ENCODE data around the gene ADAMTSL1. TPM values are rescaled to one million over a fixed set of nuclear protein-coding genes. Genes with fewer than 3 reads are reported as not detected.
"Not testable (repeated sequence)": the region's sequence is repeated elsewhere in the genome, so short reads cannot be mapped to it uniquely, and the experiment has no call there.

ADAMTSL1 gene
- total and polyA plus RNA-seq, 2 donors = 3.2 to 42.3 TPM

DNA sequence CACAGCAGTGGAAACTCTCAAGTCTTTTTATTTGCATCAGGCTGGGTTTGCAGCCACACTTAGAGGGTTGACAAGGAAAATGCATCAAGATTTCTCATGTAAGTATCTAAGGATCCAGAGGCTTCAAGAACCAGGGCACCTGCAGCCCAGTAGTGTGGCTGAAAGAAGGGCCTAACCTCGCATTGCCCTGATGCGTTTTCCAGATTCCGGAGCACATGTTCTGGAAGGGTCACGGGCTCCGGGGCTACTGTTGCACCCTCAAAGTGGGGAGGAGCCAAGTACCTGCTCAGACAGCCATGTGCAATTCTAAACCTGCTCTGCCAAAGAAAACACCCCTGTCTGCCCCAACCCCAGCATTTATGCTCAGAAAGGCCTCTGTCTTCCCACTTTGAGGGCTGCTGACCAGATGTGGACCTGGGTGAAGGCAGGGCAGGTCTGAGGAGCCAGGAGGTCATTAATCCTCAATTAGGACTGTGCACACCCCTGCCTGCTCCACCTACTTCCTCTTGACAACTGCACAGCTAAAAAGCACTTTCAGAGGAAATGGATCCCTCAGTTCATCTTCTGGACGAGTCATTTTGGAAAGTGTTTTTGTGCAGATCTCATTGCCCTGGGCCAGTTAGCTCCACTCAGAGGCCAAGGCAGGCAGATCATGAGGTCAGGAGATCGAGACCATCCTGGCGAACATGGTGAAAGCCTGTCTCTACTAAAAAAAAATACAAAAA lies 448.4 kb downstream of the ADAMTSL1 start:
- Histone ChIP-seq H3K4me1 (ENCODE audit: insufficient read depth) (no peaks in the 10 kb centered on the region), H3K4me3 (ENCODE audit: low read depth, low read length) (no peak overlapping the region), H3K36me3 (ENCODE audit: insufficient read depth) (no peaks in the 10 kb centered on the region), H3K27ac (ENCODE audit: low read depth) (no peak overlapping the region)
- DNase-seq (ENCODE audit: extremely low spot score) = no peak
- 86% methylated on average over 8 of the region's 8 CpGs for WGBS

DNA sequence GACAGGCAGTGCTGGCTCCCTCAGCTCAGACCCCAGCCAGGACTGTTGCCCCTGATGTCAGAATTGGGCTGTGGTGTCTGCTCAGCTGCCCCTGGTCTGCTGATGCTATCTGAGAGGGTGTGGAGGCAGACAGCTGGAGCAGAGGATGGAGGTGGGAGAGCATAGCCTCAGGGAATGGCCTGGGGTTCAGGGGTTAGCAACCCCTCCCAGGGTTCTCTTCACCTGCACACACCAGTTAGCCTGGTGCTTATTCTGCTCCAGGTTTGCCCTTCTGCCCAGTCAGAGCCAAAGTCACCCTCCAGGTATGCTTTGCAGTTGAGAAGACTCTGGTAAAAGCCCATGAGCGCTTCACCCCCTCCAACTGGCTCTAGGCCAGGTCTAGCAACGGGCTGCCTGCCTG lies 449.2 kb downstream of the ADAMTSL1 start:
- Histone ChIP-seq H3K4me1 (ENCODE audit: insufficient read depth) (no peaks in the 10 kb centered on the region), H3K27ac (ENCODE audit: low read depth) (no peak overlapping the region), H3K36me3 (ENCODE audit: insufficient read depth) (no peaks in the 10 kb centered on the region), H3K4me3 (ENCODE audit: low read depth, low read length) (no peak overlapping the region)
- no peak for DNase-seq (ENCODE audit: extremely low spot score)
- WGBS = 46% methylated on average over 2 of the region's 2 CpGs

DNA sequence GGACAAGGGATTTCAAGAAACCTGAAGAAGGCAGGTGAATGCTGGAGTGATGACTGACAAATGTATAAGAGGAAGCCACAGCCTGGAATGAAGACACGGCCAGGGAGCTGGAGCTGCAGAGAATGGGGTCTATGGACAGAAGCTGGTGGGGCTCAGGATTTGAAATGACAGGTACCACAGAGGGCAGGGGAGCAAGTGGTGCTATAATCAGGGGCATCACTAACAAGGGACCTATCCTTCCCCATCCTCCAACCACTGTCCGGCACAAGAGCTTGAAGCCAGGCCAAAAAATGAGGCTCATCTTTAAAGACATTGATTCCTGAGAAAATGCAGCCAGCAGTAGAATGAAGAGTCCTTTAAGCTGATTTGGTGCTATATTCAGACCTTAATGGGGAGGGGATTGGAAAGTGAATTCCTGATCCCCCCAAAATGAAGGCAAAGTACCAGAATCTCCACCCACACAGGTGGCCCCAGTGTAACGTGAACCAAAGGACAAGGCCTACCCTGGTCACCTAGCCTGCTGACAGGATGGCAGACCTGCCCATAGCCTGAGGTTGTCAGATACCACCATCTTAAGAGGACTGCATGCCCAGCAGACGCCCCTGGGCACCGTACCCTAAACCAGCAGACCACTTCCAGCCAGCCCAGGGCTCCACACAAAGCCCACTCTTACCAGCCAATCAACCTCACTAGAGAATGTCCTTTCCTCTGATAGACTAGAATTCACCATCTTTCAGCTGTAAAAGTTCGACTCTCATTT lies 449.9 kb downstream of the ADAMTSL1 start:
- Histone ChIP-seq H3K27ac (ENCODE audit: low read depth) (no peak overlapping the region), H3K4me3 (ENCODE audit: low read depth, low read length) (no peak overlapping the region), H3K4me1 (ENCODE audit: insufficient read depth) (no peaks in the 10 kb centered on the region), H3K36me3 (ENCODE audit: insufficient read depth) (no peaks in the 10 kb centered on the region)
- 94% methylated on average over 6 of the region's 6 CpGs for WGBS
- no peak for DNase-seq (ENCODE audit: extremely low spot score)

DNA sequence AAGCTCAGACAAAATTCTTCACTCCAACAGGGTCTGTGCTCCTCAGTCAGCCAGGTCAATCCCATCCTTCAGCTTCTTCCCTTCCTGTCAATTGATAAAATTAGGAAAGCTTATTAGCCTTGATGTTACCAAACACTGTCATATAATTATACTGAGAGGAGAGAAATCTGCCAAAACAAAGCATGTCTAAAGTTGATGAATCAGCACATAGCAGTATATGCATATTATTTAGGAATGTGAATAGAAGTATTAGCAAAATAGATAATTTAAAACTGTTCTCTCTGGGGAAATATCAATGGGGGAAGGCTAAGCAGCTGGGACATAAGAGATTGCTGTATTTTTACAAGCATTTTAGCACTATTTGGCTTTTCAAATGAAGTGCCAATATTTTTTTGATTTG lies 451.9 kb downstream of the ADAMTSL1 start:
- H3K4me3 ChIP-seq (ENCODE audit: low read depth, low read length) = no peak overlapping the region
- DNase-seq (ENCODE audit: extremely low spot score) = no peak
- H3K36me3 ChIP-seq (ENCODE audit: insufficient read depth) = no peaks in the 10 kb centered on the region
- no peaks in the 10 kb centered on the region for H3K4me1 ChIP-seq (ENCODE audit: insufficient read depth)
- no peak overlapping the region for H3K27ac ChIP-seq (ENCODE audit: low read depth)

DNA sequence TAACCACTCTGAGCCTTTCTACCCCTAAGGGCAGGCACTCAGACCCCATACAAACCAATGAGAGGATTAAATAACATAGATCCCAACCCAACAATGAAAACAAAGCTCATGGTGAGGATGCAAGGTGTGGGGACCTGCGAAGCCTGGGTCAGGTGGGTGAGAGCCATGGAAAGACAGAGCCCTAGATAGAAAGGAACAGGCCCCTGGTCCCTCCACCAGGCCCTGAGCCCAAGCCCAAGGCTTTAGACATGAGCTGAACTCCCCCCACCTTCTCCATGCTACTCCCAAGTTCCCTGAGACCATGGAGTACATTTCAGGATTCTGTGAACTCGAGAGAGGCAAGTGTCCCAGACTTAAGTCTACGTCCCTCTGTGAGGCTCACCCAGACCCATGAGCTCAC lies 452.6 kb downstream of the ADAMTSL1 start:
- H3K27ac ChIP-seq (ENCODE audit: low read depth) = no peak overlapping the region
- H3K4me3 ChIP-seq (ENCODE audit: low read depth, low read length) = no peak overlapping the region
- DNase-seq (ENCODE audit: extremely low spot score) = no peak
- no peaks in the 10 kb centered on the region for H3K4me1 ChIP-seq (ENCODE audit: insufficient read depth)
- WGBS = 93% methylated on average over 3 of the region's 3 CpGs
- H3K36me3 ChIP-seq (ENCODE audit: insufficient read depth) = no peaks in the 10 kb centered on the region

DNA sequence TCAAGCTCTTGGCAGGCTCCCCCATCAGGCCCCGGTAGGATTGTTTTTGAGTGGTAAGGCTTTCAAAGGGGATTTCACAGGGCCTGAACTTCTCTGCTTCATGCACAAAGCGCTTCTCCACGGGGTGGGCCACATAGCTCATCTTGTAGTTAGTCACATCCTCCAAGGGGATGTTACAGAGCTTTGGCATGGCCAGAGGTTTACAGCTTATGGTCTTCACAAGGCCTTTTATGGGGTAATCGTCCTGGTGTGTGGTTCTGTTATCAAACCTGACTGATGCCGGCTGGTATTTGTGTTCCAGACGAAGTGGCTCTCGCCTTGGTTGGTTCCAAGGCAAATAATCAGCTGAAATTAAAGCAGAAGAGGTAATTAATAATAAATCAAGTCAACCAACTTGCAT lies 454.8 kb downstream of the ADAMTSL1 start:
- no peak for DNase-seq (ENCODE audit: extremely low spot score)
- H3K36me3 ChIP-seq (ENCODE audit: insufficient read depth) = no peaks in the 10 kb centered on the region
- H3K4me3 ChIP-seq (ENCODE audit: low read depth, low read length) = no peak overlapping the region

DNA sequence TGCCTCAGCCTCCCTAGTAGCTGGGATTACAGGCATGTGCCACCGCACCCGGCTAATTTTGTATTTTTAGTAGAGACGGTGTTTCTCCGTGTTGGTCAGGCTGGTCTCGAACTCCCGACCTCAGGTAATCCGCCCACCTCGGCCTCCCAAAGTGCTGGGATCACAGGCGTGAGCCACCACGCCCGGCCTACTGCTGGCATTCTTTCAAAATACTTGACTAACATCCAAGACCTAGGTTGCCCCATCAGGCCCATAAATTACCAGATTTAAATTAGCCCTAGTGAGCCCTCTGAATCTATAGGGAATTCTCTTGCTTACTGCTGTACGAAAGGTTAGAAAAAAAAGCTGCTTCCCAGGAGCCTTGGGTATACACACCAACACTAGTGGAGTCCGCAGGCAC lies 456.7 kb downstream of the ADAMTSL1 start:
- DNase-seq (ENCODE audit: extremely low spot score); H3K4me3 ChIP-seq (ENCODE audit: low read depth, low read length); H3K36me3 ChIP-seq (ENCODE audit: insufficient read depth); H3K4me1 ChIP-seq (ENCODE audit: insufficient read depth); H3K27ac ChIP-seq (ENCODE audit: low read depth): not testable (repeated sequence)
- WGBS = 90% methylated on average over 13 of the region's 13 CpGs

More for the DNA sequence above, 454.8 kb downstream of the ADAMTSL1 start:
- 63% methylated on average over 7 of the region's 7 CpGs for WGBS
- Histone ChIP-seq H3K4me1 (ENCODE audit: insufficient read depth) (no peaks in the 10 kb centered on the region), H3K27ac (ENCODE audit: low read depth) (no peak overlapping the region)

DNA sequence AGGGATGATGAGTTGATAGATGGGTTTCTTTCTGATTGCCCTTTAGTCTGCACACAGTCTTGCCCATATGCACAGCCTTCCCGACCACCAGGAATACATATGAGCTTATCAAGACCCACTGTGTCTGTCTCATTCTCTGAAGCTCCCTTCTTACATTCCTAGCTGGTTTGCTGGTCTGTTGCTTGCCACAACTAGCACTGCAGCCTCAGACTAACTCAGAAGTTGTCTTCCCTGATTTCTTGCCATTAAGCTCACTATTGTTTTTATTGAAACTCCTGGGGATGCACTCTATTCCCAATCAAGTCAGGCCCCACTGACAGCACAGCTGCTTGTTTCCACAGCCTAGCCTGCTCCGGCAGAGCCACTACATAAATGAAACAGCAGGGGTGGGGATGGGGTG lies 461.6 kb downstream of the ADAMTSL1 start:
- H3K4me3 ChIP-seq (ENCODE audit: low read depth, low read length) = no peak overlapping the region
- H3K4me1 ChIP-seq (ENCODE audit: insufficient read depth) = no peaks in the 10 kb centered on the region
- WGBS = 77% methylated on average over 2 of the region's 2 CpGs
- H3K27ac ChIP-seq (ENCODE audit: low read depth) = no peak overlapping the region
- H3K36me3 ChIP-seq (ENCODE audit: insufficient read depth) = no peaks in the 10 kb centered on the region
- no peak for DNase-seq (ENCODE audit: extremely low spot score)

DNA sequence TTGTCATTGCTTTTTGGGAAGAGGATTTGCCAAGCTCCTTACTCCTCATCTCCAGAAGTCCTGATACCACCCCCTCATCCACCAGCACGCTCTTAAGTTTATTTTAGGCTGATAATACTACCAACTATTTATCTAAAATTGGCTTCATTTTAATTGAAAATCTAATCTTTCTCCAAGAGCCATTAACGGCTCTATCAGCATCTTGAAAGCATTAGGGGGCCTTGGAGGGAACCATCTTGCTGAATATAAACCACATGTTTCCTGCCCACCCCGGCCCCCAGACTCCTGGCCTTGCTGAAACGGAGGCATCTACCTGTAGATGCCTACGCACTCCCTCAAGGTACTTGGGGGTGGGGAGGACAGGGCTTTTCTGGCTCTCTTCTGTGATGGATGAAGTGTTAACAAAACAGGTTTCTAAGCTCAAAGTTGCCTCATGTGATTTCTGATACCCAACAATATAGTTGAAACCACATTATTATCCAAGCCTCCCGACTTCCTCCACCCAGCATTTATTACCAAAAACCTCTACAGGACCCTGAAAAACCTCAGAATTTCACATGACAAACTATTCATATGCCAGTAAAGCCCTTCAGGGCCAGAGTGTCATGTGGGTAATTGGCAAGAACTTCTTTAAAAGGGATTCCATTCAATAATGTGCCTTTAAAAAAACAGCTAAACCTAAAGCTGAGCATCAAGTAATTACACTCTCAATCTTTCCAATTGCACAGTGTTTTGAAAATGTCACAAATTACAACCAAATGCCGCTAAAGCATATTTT lies 462.3 kb downstream of the ADAMTSL1 start:
- 62% methylated on average over 7 of the region's 7 CpGs for WGBS

DNA sequence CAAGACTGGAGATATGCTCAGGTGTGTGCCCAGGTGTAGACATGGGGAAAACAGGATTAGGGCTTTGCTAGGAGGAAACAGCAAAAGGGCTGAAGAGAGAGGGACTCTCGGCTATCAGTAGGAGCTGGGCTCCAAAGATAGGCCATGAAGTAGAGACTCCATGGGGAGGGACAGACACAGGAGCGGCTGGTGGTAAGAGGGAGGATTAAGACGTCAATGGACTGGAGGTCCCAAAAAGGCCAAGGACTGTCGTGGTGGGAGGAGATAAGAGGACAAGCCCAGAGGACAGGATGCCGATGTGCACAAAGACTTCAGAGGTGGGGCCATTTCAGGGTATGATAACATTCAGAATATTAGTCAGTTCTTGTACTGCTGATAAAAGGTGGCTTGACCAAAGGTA lies 466.0 kb downstream of the ADAMTSL1 start:
- no peak overlapping the region for H3K27ac ChIP-seq (ENCODE audit: low read depth)
- H3K36me3 ChIP-seq (ENCODE audit: insufficient read depth) = no peaks in the 10 kb centered on the region
- no peak for DNase-seq (ENCODE audit: extremely low spot score)
- no peaks in the 10 kb centered on the region for H3K4me1 ChIP-seq (ENCODE audit: insufficient read depth)
- WGBS = 95% methylated on average over 5 of the region's 5 CpGs
- H3K4me3 ChIP-seq (ENCODE audit: low read depth, low read length) = no peak overlapping the region

More for the DNA sequence above, 462.3 kb downstream of the ADAMTSL1 start:
- no peak for DNase-seq (ENCODE audit: extremely low spot score)
- no peak overlapping the region for H3K27ac ChIP-seq (ENCODE audit: low read depth)
- no peaks in the 10 kb centered on the region for H3K36me3 ChIP-seq (ENCODE audit: insufficient read depth)
- no peaks in the 10 kb centered on the region for H3K4me1 ChIP-seq (ENCODE audit: insufficient read depth)
- no peak overlapping the region for H3K4me3 ChIP-seq (ENCODE audit: low read depth, low read length)

DNA sequence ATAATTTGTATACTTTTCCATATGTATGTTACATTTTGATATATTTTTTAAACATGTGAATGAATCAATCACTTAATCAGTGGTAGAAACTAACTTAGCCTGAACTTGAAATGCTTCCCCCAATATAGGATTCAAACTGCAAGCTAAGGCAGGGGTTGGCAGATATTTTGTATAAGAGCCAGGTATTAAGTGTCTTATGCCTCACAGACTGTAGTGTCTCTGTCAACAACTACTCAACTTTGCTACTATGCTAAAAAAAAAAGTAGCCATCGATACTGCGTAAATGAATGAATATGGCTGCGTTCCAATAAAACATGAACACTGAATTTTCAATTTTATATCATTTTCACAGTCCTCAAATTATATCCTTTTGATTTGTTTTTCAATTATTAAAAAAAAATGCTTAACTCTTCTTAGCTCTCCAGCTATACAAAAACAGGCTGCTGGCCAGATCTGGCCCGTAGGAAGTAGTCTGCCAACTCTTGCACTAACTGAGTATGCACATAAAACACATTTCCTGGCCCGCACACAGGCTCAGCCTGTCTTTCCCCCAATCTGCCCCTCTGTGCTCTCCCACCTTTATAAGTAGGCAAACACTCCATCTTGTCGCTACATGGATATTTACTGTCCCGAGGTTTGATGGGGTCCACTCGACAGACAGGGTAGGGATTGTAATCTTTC lies 467.2 kb downstream of the ADAMTSL1 start:
- Histone ChIP-seq H3K27ac (ENCODE audit: low read depth) (no peak overlapping the region), H3K4me3 (ENCODE audit: low read depth, low read length) (no peak overlapping the region), H3K36me3 (ENCODE audit: insufficient read depth) (no peaks in the 10 kb centered on the region), H3K4me1 (ENCODE audit: insufficient read depth) (no peaks in the 10 kb centered on the region)
- no peak for DNase-seq (ENCODE audit: extremely low spot score)
- WGBS = 76% methylated on average over 8 of the region's 8 CpGs

DNA sequence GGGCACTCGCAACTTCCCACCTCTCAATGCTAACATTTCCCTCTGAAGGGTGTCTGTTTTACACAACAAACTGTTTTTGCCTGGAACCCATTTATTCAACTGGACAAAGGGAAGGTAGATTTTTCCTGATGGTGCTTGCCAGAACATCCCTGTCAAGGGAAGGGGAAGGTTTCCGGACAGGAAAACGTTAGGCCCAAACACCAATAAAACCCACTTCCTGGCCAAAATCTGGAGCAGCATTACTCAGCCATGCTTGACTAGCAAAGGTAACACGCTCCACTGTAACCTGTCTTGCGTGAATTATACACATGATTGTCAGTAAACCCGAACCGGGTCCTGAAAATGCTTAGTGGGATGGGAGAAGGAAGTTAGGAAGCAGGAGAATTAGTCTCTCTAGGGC lies 468.8 kb downstream of the ADAMTSL1 start:
- H3K4me3 ChIP-seq (ENCODE audit: low read depth, low read length) = no peak overlapping the region
- 79% methylated on average over 7 of the region's 7 CpGs for WGBS
- H3K27ac ChIP-seq (ENCODE audit: low read depth) = no peak overlapping the region
- no peak for DNase-seq (ENCODE audit: extremely low spot score)
- no peaks in the 10 kb centered on the region for H3K36me3 ChIP-seq (ENCODE audit: insufficient read depth)
- no peaks in the 10 kb centered on the region for H3K4me1 ChIP-seq (ENCODE audit: insufficient read depth)

DNA sequence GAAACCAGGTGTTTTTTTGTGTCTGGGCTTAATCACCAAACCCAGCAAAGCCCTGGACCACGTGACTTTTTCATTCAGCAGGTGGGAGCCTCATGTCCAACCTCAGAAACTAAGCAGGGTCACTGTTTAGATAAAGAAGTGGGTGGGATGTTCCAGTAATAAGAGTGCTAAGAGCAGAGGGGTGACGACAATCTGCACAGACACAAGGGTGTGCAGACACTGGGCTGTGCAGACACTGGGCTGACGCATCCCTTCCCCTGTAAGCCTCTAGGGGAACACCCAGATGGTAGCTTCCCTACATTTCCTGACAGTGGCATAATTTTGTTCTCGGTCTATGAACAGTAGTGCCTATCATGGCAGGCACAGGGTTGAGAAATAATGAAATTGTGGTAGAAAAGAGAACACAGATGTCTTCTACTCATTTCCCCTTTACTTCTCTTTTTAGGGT lies 474.0 kb downstream of the ADAMTSL1 start:
- Histone ChIP-seq H3K36me3 (ENCODE audit: insufficient read depth) (no peaks in the 10 kb centered on the region), H3K4me1 (ENCODE audit: insufficient read depth) (no peaks in the 10 kb centered on the region), H3K4me3 (ENCODE audit: low read depth, low read length) (no peak overlapping the region), H3K27ac (ENCODE audit: low read depth) (no peak overlapping the region)
- no peak for DNase-seq (ENCODE audit: extremely low spot score)
- WGBS = 61% methylated on average over 4 of the region's 4 CpGs

Measured in urinary bladder (tissue), 4 donors.